ENCODE results near the gene RFLNA.

The RFLNA gene

DNA sequence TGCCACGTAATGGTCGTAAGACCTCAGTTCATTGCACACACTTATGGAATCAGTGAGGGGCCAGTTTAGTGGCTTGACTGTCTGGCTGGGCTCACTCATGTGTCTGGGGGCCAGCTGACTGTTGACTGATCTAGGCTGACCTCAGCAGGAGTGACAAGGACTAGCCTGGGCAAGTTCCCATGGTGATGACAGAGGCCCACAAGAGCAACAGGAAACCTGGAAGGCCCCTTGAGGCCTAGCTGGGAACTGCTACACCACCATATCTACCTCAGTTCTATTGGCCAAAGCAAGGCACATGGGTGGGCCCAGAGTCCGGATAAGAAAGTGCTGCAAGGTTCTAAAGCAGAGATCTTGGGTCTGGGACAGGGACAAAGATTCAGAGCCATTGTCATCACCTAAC lies 21.3 kb upstream of the RFLNA start:
- Histone ChIP-seq H3K36me3 (replicated peaks; ENCODE audit: insufficient read depth, low read length) (no peaks in the 10 kb centered on the region), H3K4me3 (ENCODE audit: low read length) (no peak overlapping the region), H4K20me1 (ENCODE audit: insufficient read depth, low read length) (no peaks in the 10 kb centered on the region), H3K4me2 (ENCODE audit: low read depth, low read length) (no peak overlapping the region), H3K27me3 (replicated peaks; ENCODE audit: insufficient read depth, low read length) (no peaks in the 10 kb centered on the region), H3K79me2 (ENCODE audit: low read length) (no peaks in the 10 kb centered on the region), H3K9me2 (replicated peaks; ENCODE audit: insufficient read depth, low read length) (no peaks in the 10 kb centered on the region), H3F3A (ENCODE audit: insufficient read depth, low read length) (no peaks in the 10 kb centered on the region), H3K27ac (ENCODE audit: low read length) (no peak overlapping the region), H3K9ac (ENCODE audit: low read length) (no peak overlapping the region), H3K4me1 (ENCODE audit: low read length) (peaks cover 5% of the 10 kb centered on the region), H3K9me3 (replicated peaks; ENCODE audit: insufficient read depth, low read length) (no peaks in the 10 kb centered on the region), H2AFZ (ENCODE audit: low read length) (no peak overlapping the region)
- no peak for DNase-seq
- TF ChIP-seq, protein P1, sequence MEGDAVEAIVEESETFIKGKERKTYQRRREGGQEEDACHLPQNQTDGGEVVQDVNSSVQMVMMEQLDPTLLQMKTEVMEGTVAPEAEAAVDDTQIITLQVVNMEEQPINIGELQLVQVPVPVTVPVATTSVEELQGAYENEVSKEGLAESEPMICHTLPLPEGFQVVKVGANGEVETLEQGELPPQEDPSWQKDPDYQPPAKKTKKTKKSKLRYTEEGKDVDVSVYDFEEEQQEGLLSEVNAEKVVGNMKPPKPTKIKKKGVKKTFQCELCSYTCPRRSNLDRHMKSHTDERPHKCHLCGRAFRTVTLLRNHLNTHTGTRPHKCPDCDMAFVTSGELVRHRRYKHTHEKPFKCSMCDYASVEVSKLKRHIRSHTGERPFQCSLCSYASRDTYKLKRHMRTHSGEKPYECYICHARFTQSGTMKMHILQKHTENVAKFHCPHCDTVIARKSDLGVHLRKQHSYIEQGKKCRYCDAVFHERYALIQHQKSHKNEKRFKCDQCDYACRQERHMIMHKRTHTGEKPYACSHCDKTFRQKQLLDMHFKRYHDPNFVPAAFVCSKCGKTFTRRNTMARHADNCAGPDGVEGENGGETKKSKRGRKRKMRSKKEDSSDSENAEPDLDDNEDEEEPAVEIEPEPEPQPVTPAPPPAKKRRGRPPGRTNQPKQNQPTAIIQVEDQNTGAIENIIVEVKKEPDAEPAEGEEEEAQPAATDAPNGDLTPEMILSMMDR (IDR thresholded peaks at IDR 0.05; ENCODE audit: low read length): no peak
- TF ChIP-seq EZH2phosphoT487 (IDR thresholded peaks at IDR 0.05; ENCODE audit: low read length): no peak

DNA sequence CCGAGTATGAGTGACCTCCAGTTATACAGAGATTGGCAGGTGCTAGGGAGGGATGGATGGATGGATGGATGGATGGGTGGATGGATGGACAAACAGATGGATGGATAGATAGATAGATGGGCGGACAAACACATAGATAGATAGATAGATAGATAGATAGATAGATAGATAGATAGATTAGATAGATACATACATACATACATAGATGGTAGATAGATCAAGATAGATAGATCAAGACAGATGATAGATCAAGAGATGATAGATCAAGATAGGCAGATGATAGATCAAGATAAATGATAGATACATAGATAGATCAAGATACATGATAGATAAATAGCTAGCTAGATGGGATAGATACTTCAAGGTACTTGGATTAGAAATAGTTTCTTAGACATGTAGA lies 18.6 kb upstream of the RFLNA start:
- no peaks in the 10 kb centered on the region for H3K9me3 ChIP-seq (replicated peaks; ENCODE audit: insufficient read depth, low read length)
- no peaks in the 10 kb centered on the region for H3K36me3 ChIP-seq (replicated peaks; ENCODE audit: insufficient read depth, low read length)
- no peaks in the 10 kb centered on the region for H3K9me2 ChIP-seq (replicated peaks; ENCODE audit: insufficient read depth, low read length)
- H3K27me3 ChIP-seq (replicated peaks; ENCODE audit: insufficient read depth, low read length): no peaks in the 10 kb centered on the region
- no peaks in the 10 kb centered on the region for H4K20me1 ChIP-seq (ENCODE audit: insufficient read depth, low read length)
- DNase-seq: no peak
- H3K4me1 ChIP-seq (ENCODE audit: low read length): peaks cover 5% of the 10 kb centered on the region
- no peak overlapping the region for H3K4me2 ChIP-seq (ENCODE audit: low read depth, low read length)
- H3K79me2 ChIP-seq (ENCODE audit: low read length): no peaks in the 10 kb centered on the region
- no peaks in the 10 kb centered on the region for H3F3A ChIP-seq (ENCODE audit: insufficient read depth, low read length)
- H3K4me3 ChIP-seq (ENCODE audit: low read length): no peak overlapping the region
- TF ChIP-seq, protein P1 (IDR thresholded peaks at IDR 0.05; ENCODE audit: low read length): no peak
- no peak for TF ChIP-seq EZH2phosphoT487 (IDR thresholded peaks at IDR 0.05; ENCODE audit: low read length)
- no peak for TF ChIP-seq EZH2 (optimal IDR thresholded peaks at IDR 0.05; ENCODE audit: low read depth, low read length)
- H2AFZ ChIP-seq (ENCODE audit: low read length): no peak overlapping the region
- no peak overlapping the region for H3K9ac ChIP-seq (ENCODE audit: low read length)
- H3K27ac ChIP-seq (ENCODE audit: low read length): no peak overlapping the region

DNA sequence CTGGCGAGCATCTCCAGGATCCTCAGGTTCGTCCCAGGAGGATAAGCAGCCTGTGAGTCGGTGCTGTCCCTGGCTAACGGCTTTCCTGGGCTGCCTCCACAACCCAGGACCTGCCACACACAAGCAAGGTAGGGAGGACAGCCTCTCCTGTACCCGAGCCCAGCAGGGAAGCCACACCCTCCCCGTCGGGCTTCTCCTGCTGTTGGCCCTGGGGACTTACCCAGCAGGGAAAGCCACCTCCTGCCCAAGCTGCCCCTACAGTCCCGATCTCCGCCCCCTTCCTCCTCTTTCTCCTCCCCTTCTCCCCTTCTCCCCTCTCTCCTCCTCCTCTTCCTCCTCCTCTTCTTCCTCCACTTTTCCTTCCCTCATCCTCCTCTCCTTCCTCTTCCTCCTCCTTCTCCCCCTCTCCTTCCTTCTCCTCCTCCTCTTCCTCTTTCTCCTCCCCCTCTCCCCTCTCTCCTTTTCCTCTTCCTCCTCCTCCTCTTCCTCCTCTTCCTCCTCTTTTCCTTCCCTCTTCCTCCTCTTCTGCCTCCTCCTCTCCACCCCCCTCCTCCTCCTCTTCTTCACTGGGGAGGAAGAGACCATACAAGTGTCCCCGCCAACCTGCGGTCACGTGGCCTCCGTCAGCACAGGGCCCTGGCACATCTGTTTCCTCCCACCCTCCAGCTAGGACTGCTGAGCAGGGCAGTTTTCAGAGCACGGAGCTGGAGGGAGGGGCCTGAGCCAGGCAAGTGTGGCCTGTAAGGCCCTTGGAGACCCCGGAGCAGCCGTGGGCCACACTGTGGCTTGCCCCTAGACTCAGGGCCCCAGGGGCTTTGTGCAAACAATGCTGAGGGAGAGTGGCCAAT lies 17.3 kb upstream of the RFLNA start:
- Histone ChIP-seq H4K20me1 (ENCODE audit: insufficient read depth, low read length) (no peaks in the 10 kb centered on the region), H3K36me3 (replicated peaks; ENCODE audit: insufficient read depth, low read length) (no peaks in the 10 kb centered on the region), H3K27me3 (replicated peaks; ENCODE audit: insufficient read depth, low read length) (no peaks in the 10 kb centered on the region), H3K4me1 (ENCODE audit: low read length) (peaks cover 5% of the 10 kb centered on the region), H3K27ac (ENCODE audit: low read length) (0 out of 2 replicates have a peak overlapping the region, but pooled peaks have one; percentile 8), H3K9me3 (replicated peaks; ENCODE audit: insufficient read depth, low read length) (no peaks in the 10 kb centered on the region), H3K79me2 (ENCODE audit: low read length) (no peaks in the 10 kb centered on the region), H3F3A (ENCODE audit: insufficient read depth, low read length) (no peaks in the 10 kb centered on the region), H3K4me2 (ENCODE audit: low read depth, low read length) (peak overlapping the region; percentile 55), H3K4me3 (ENCODE audit: low read length) (peak overlapping the region; percentile 20; the same call in 1 of the 2 replicates), H2AFZ (ENCODE audit: low read length) (peak overlapping the region; percentile 83), H3K9me2 (replicated peaks; ENCODE audit: insufficient read depth, low read length) (no peaks in the 10 kb centered on the region), H3K9ac (ENCODE audit: low read length) (peak overlapping the region; percentile 25; the same call in 1 of the 2 replicates)
- TF ChIP-seq, protein P1 (IDR thresholded peaks at IDR 0.05; ENCODE audit: low read length): no peak
- no peak for TF ChIP-seq EZH2 (optimal IDR thresholded peaks at IDR 0.05; ENCODE audit: low read depth, low read length)
- no peak for TF ChIP-seq EZH2phosphoT487 (IDR thresholded peaks at IDR 0.05; ENCODE audit: low read length)
- peak; percentile 78 for DNase-seq
